Left lung (tissue), 10 donors: ENCODE measurements around the gene MYO5C. TPM values are rescaled to one million over a fixed set of nuclear protein-coding genes. Genes with fewer than 3 reads are reported as not detected.

Experiments
- ATAC-seq: fragments of 200-7000 bp; cut with Tn5 transposase; one replicate; pipeline ENCODE4 v1.9.1; 2020; ENCODE audit warnings: moderate library complexity
- DNase-seq, 4 donors: peaks; one replicate each; pipeline ENCODE4 v3.0.0-alpha.2; 2013 to 2020
- H3K27ac ChIP-seq, 2 donors: fragments of 200-600 bp; sonication (generic) in 1 of 2; one replicate each; pipeline versions ENCODE4 v1.5.0 to v1.8.0; 2020 to 2021
- H3K27me3 ChIP-seq, 2 donors: fragments of 200-600 bp; sonication (generic) in 1 of 2; one replicate each; pipeline versions ENCODE4 v1.5.0 to v1.8.0; 2020 to 2021
- H3K36me3 ChIP-seq, 2 donors: fragments of 200-600 bp; sonication (generic) in 1 of 2; one replicate each; pipeline versions ENCODE4 v1.5.0 to v1.8.0; 2020 to 2021
- H3K4me1 ChIP-seq, 2 donors: fragments of 200-600 bp; one replicate each; pipeline ENCODE4 v1.8.0; 2021
- H3K4me3 ChIP-seq, 2 donors: fragments of 200-600 bp; sonication (generic) in 1 of 2; one replicate each; pipeline versions ENCODE4 v1.5.0 to v1.8.0; 2020 to 2021; ENCODE audit warnings: mild to moderate bottlenecking in 1 of 2
- H3K9me3 ChIP-seq, 2 donors: fragments of 200-600 bp; sonication (generic) in 1 of 2; one replicate each; pipeline versions ENCODE4 v1.5.0 to v1.8.0; 2020 to 2021
- intact Hi-C, 2 donors: fragments of 100-400 bp; cut with DNase I; formaldehyde crosslinking; loops; one replicate each; pipeline versions ENCODE4 v1.11.2 to v1.14.2; 2022
- microRNA-seq, 2 donors: library from miRNA; unstranded; fragments of <30 nt; microRNA quantifications; one replicate each; pipeline ENCODE4, GENCODE V29; 2019
- polyA plus RNA-seq, 6 donors: library from polyadenylated mRNA; unstranded; fragments of 120-200 nt; gene quantifications; one replicate each; pipeline ENCODE4 v1.2.1, GENCODE V29; 2013; ENCODE audit not compliant: insufficient read length in 6 of 6
- total RNA-seq, 2 donors: library from RNA; stranded (reverse); fragmentation: NEBNext Ultra II Directional; extraction: Animal tissue kit (Norgen Biotek cat#: 25700); gene quantifications; one replicate each; pipeline ENCODE4 v1.2.1, GENCODE V29; 2021
- TF ChIP-seq, protein P1 (sequence below), 2 donors: fragments of 200-600 bp; sonication (generic) in 1 of 2; IDR thresholded peaks; one replicate each; pipeline versions ENCODE4 v1.5.0 to v1.8.0; 2021; ENCODE audit warnings: antibody characterized with exemption in 2 of 2
- donor health status: DM: no; HTN: yes; CAD: no.
- donor health status: DM: no; HTN: no; CAD: no.

MYO5C gene
- total and polyA plus RNA-seq, 8 donors: 29.7 to 89.2 (median 36.7) TPM

DNA sequence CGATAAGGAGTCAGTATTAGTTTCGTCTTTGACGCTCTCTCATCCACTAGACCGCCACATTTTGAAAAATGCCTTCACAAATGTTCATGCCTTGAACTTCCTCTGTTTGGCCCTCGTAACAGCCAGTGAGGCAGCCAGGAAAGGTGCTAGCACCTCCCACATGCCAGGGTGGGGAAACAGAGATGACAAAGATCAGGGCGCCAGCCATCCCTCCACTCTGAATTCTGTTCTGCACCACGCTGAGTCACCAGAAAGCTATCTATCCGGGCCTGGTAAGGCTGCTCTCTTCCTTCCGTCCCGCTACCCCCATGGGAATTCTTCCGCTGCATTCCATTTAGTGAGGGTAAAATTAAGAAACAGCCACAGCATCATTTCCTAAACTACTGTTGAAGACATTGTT, 151.7 kb downstream of the MYO5C start:
- Histone ChIP-seq H3K4me1 (peaks cover 0 to 6% of the 10 kb centered on the region in 2 donors), H3K9me3 (no peaks in the 10 kb centered on the region), H3K27me3 (no peaks in the 10 kb centered on the region), H3K36me3 (peaks cover 0 to 19% of the 10 kb centered on the region in 2 donors), H3K27ac (no peak overlapping the region), H3K4me3 (no peak overlapping the region)
- DNase-seq: no peak
- no peak for ATAC-seq
- TF ChIP-seq, protein P1, sequence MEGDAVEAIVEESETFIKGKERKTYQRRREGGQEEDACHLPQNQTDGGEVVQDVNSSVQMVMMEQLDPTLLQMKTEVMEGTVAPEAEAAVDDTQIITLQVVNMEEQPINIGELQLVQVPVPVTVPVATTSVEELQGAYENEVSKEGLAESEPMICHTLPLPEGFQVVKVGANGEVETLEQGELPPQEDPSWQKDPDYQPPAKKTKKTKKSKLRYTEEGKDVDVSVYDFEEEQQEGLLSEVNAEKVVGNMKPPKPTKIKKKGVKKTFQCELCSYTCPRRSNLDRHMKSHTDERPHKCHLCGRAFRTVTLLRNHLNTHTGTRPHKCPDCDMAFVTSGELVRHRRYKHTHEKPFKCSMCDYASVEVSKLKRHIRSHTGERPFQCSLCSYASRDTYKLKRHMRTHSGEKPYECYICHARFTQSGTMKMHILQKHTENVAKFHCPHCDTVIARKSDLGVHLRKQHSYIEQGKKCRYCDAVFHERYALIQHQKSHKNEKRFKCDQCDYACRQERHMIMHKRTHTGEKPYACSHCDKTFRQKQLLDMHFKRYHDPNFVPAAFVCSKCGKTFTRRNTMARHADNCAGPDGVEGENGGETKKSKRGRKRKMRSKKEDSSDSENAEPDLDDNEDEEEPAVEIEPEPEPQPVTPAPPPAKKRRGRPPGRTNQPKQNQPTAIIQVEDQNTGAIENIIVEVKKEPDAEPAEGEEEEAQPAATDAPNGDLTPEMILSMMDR (IDR thresholded peaks at IDR 0.05): no peak
- intact Hi-C loops: loop anchor here in 1 of 2 donors (5.0 kb wide), 1 partner anchor 162 kb away; no protein-coding TSS in a partner anchor

Small RNAs within 50 kb of the gene (microRNA-seq; reads per million reads assigned to microRNA genes)
- 0.67 to 2.5 reads per million in 2 donors for gene MIR1266

Other genes with a start within 250 kb of the MYO5C start
- gene BCL2L10, start 183.0 kb downstream of the MYO5C start, total RNA-seq: under 1 TPM in 1 of 2 donors, not detected in 1; 0.20 TPM
- gene BCL2L10, start 183.0 kb downstream of the MYO5C start, polyA plus RNA-seq: under 1 TPM in 5 of 6 donors, not detected in 1; 0.14 to 0.30 (median 0.22) TPM
- 10 to 100 TPM; 13.9 to 18.9 TPM for gene GNB5, start 104.4 kb downstream of the MYO5C start, total RNA-seq
- gene GNB5, start 104.4 kb downstream of the MYO5C start, polyA plus RNA-seq: 10 to 100 TPM; 11.3 to 18.5 (median 14.5) TPM
- 10 to 100 TPM; 21.8 to 33.4 TPM for gene MYO5A, start 233.1 kb upstream of the MYO5C start, total RNA-seq
- gene MYO5A, start 233.1 kb upstream of the MYO5C start, polyA plus RNA-seq: 10 to 100 TPM; 31.0 to 46.3 (median 39.1) TPM